Naive thymus-derived CD8-positive, alpha-beta T cell (primary cell): ENCODE data around the gene BCL2L1. TPM values are rescaled to one million over a fixed set of nuclear protein-coding genes. Genes with fewer than 3 reads are reported as not detected.

Source experiments
- ATAC-seq, 2 donors: fragments of 150-1000 bp; cut with Tn5 transposase in 1 of 2; sonication (Bioruptor Pico), chemical (Tn5 transposase) in 1 of 2; 1 replicate in 1 of 2; 2 replicates in 1 of 2; pipeline ENCODE4 v1.10.0; 2021; ENCODE audit warnings: mild to moderate bottlenecking in 2 of 2, moderate library complexity in 2 of 2
- POLR2A ChIA-PET: fragments of 350-600 bp; sonication (Branson Sonifier 250); formaldehyde crosslinking; loops from one replicate; lab custom pipeline; 2021; ENCODE audit warnings: antibody characterized with exemption; lab: Charles Lee
- DNase-seq, 10 donors: peaks; one replicate each; pipeline versions ENCODE4 v3.0.0 to v3.0.0-alpha.2; 2020 to 2022
- H3K27ac Mint-ChIP-seq, 10 donors: one replicate each; pipeline ENCODE4 v1.8.0; 2020 to 2022; ENCODE audit warnings: mild to moderate bottlenecking in 10 of 10, mixed read lengths in 10 of 10, moderate library complexity in 4 of 10, inconsistent platforms in 1 of 10
- H3K27me3 Mint-ChIP-seq, 5 donors: one replicate each; pipeline ENCODE4 v1.8.0; 2021 to 2022; ENCODE audit warnings: mixed read lengths in 5 of 5
- H3K36me3 Mint-ChIP-seq, 3 donors: one replicate each; pipeline ENCODE4 v1.8.0; 2020 to 2022; ENCODE audit warnings: mixed read lengths in 3 of 3, mild to moderate bottlenecking in 2 of 3, inconsistent platforms in 1 of 3
- H3K4me1 Mint-ChIP-seq, 4 donors: one replicate each; pipeline ENCODE4 v1.8.0; 2021 to 2022; ENCODE audit warnings: mixed read lengths in 4 of 4
- H3K4me3 Mint-ChIP-seq, 10 donors: one replicate each; pipeline ENCODE4 v1.8.0; 2020 to 2022; ENCODE audit warnings: mild to moderate bottlenecking in 10 of 10, mixed read lengths in 10 of 10, moderate library complexity in 6 of 10, inconsistent platforms in 1 of 10
- H3K9me3 Mint-ChIP-seq, 9 donors: one replicate each; pipeline ENCODE4 v1.8.0; 2020 to 2022; ENCODE audit warnings: mixed read lengths in 9 of 9, mild to moderate bottlenecking in 3 of 9, inconsistent platforms in 1 of 9, moderate library complexity in 1 of 9
- polyA plus RNA-seq, 3 donors: library from polyadenylated mRNA; unstranded; fragments of 300-500 nt; fragmentation: Illumina TruSeq; gene quantifications; one replicate each; pipeline ENCODE4 v1.2.3, GENCODE V29; 2021
- total RNA-seq, 8 experiments: library from RNA in 2 of 8; stranded (reverse) in 2 of 8; gene quantifications; one replicate each; pipeline ENCODE4 v1.2.3 and lab custom pipeline; 2021 to 2026

Gene BCL2L1
- total and polyA plus RNA-seq, 5 experiments from 2014 or later: 8.0 to 17.7 (median 14.8) TPM

DNA sequence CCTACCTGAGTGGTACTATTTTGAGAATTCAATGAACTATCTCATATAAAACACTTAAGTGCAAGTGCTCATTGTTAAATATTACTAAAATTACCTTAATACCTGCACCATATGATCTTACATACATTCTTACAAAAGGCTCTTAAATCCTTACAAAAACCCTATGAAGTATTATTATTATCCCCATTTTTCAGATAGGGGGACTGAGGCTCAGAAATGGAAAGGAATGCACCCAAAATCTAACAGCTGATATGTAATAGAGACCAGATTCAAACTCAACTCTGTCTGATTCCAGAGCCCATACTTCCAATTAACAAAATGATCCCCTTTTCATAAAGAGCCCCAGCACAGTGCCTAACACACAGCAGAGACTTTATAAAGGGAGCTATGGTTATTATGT, 17.5 kb downstream of the BCL2L1 start:
- H3K27ac Mint-ChIP-seq: peak overlapping the region in 4 of 10 donors; percentile 18 to 58 (median 29)
- H3K4me3 Mint-ChIP-seq: no peak overlapping the region
- POLR2A ChIA-PET: no interaction called here
- H3K36me3 Mint-ChIP-seq: peaks cover 4 to 51% (median 27%) of the 10 kb centered on the region in 3 donors
- peaks cover 20 to 60% (median 56%) of the 10 kb centered on the region in 4 donors for H3K4me1 Mint-ChIP-seq
- DNase-seq (no peak), ATAC-seq (no peak)
- no peaks in the 10 kb centered on the region for H3K9me3 Mint-ChIP-seq
- no peaks in the 10 kb centered on the region for H3K27me3 Mint-ChIP-seq

DNA sequence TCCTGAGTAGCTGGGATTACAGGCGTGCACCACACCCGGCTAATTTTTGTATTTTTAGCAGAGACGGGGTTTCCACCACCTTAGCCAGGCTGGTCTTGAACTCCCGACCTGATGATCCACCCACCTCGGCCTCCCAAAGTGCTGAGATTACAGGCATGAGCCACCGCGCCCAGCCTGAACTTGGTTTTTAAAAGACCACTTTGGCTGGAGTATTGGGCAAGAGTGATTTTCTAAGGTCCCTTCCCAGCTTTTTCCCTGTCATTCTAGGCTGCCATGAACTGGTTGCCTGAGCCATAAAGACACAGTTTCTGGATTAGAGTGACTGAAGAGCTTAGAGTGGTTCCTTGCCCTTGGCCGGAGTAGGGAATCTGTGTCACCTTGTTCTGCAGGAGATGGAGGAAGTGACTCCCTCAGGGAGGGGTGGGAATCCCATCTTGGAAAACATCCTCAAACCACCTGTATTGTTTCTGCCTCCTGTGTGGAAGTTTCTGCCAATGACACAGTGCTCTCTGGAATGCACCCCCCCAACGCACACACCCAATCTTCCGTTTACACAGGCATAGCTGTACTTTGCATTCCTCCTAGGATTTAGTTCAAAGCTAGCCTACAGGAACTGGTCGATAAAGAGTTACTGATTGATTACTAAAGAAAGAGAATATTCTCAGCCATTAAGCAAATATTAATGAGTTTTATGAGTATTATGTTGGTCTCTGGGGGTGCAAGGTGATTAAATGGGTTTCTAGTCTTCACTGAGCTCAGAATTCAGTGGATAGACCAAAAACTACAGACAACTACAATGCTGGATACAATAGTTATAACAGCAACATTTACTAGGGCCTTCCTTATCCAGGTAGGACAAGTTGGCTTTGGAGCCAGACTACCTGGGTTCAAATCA, 18.2 kb downstream of the BCL2L1 start:
- ATAC-seq (no peak), DNase-seq (no peak)
- H3K9me3 Mint-ChIP-seq: no peaks in the 10 kb centered on the region
- H3K36me3 Mint-ChIP-seq: peaks cover 4 to 50% (median 27%) of the 10 kb centered on the region in 3 donors
- peak overlapping the region in 3 of 10 donors; percentile 32 to 72 (median 40) for H3K27ac Mint-ChIP-seq
- H3K27me3 Mint-ChIP-seq: no peaks in the 10 kb centered on the region
- no peak overlapping the region for H3K4me3 Mint-ChIP-seq
- H3K4me1 Mint-ChIP-seq: peaks cover 20 to 64% (median 58%) of the 10 kb centered on the region in 4 donors
- POLR2A ChIA-PET: no interaction called here

DNA sequence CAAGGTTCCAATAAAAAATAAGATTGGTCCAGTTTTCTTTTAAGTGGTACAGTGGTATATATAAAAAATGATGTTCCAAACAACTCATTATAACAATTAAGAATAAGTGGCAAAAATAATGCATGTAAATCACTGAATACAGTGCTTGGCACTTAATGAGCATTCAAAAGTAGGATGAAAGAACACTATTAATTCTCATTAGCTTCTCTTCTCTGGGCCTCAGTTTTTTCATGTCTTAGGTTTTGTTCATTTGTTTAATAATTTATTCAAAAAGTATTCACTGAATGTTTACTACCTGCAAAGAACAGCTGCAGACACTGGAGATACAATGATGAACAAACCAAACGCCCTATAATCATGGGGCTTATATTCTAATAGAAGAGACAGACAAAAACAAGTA, 21.1 kb downstream of the BCL2L1 start:
- peaks cover 4 to 45% (median 21%) of the 10 kb centered on the region in 3 donors for H3K36me3 Mint-ChIP-seq
- peak overlapping the region in 7 of 10 donors; percentile 1 to 85 (median 68) for H3K27ac Mint-ChIP-seq
- no peaks in the 10 kb centered on the region for H3K27me3 Mint-ChIP-seq
- H3K9me3 Mint-ChIP-seq: no peaks in the 10 kb centered on the region
- H3K4me1 Mint-ChIP-seq: peaks cover 18 to 63% (median 57%) of the 10 kb centered on the region in 4 donors
- DNase-seq (no peak), ATAC-seq (no peak)
- no peak overlapping the region for H3K4me3 Mint-ChIP-seq
- POLR2A ChIA-PET: no interaction called here

DNA sequence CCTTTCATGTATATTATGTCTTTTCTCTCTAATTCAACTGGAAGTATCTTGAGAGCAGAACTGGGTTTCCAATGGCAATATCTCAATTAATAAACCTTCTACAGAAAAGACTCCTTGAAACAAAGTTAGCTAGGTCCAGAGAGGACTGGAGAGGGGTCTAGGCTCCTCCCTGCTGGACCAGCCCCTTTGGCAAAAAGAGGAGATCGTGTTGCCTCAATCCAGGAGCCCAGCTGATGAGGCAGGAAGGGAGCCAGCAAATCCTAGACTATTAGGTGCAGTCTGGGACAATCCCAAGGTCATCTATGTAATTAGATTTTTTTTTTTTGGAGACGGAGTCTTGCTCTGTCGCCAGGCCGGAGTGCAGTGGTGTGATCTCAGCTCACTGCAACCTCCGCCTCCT, 21.9 kb downstream of the BCL2L1 start:
- DNase-seq (no peak), ATAC-seq (no peak)
- Mint-ChIP-seq H3K36me3 (peaks cover 4 to 48% (median 24%) of the 10 kb centered on the region in 3 donors), H3K27me3 (no peaks in the 10 kb centered on the region), H3K9me3 (no peaks in the 10 kb centered on the region), H3K27ac (peak overlapping the region in 4 of 10 donors; percentile 23 to 63 (median 48)), H3K4me1 (peaks cover 17 to 61% (median 51%) of the 10 kb centered on the region in 4 donors), H3K4me3 (peak overlapping the region in 1 of 10 donors; percentile 48)
- POLR2A ChIA-PET: interaction anchor here (0.8 kb wide), 1 partner anchor 20 kb away, joined by 3 read pairs; no protein-coding TSS in a partner anchor

- peak overlapping the region in 9 of 10 donors; percentile 19 to 83 (median 42) for H3K27ac Mint-ChIP-seq
- ATAC-seq: no peak
- DNase-seq: no peak
- H3K4me3 Mint-ChIP-seq: peak overlapping the region in 1 of 10 donors; percentile 48
- POLR2A ChIA-PET: interaction anchor here (0.8 to 1.0 kb wide), 2 partner anchors 20 to 22 kb away, joined by 3 read pairs; no protein-coding TSS in a partner anchor
- peaks cover 21 to 62% (median 52%) of the 10 kb centered on the region in 4 donors for H3K4me1 Mint-ChIP-seq
- peaks cover 4 to 47% (median 24%) of the 10 kb centered on the region in 3 donors for H3K36me3 Mint-ChIP-seq
- no peaks in the 10 kb centered on the region for H3K9me3 Mint-ChIP-seq
- no peaks in the 10 kb centered on the region for H3K27me3 Mint-ChIP-seq
Measured at GRCh38 chr20:31699801-31700728, 22.6 kb downstream of the BCL2L1 start.

- H3K4me3 Mint-ChIP-seq: no peak overlapping the region
- no peak for ATAC-seq
- peak overlapping the region in 9 of 10 donors; percentile 42 to 83 (median 71) for H3K27ac Mint-ChIP-seq
- POLR2A ChIA-PET: interaction anchor here (1.0 kb wide), 1 partner anchor 21 kb away, joined by 3 read pairs; no protein-coding TSS in a partner anchor
- H3K36me3 Mint-ChIP-seq: peaks cover 4 to 42% (median 21%) of the 10 kb centered on the region in 3 donors
- peaks cover 30 to 64% (median 55%) of the 10 kb centered on the region in 4 donors for H3K4me1 Mint-ChIP-seq
- H3K9me3 Mint-ChIP-seq: no peaks in the 10 kb centered on the region
- no peaks in the 10 kb centered on the region for H3K27me3 Mint-ChIP-seq
- no peak for DNase-seq
Measured at GRCh38 chr20:31698803-31699718, 23.6 kb downstream of the BCL2L1 start.

DNA sequence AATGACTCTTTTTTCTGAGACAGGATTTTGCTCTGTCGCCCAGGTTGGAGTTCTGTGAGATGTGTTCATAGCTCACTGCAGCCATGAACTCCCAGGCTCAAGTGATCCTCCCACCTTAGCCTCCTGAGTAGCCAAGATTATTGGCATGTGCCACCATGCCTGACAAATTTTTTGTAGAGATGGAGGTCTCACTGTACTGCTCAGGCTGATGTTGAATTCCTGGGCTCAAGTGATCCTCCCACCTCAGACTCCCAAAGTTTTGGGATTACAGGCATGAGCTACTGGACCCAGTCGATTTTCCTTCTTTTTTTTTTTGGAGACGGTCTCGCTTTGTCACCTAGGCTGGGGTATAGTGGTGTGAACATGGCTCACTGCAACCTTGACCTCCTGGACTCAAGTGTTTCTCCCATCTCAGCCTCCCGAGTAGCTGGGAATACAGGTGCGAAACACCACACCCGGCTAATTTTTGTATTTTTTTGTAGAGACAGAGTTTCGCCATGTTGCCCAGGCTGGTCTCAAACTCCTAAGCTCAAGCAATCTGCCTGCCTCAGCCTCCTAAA, 24.3 kb downstream of the BCL2L1 start:
- ATAC-seq: no peak
- Mint-ChIP-seq H3K27ac (peak overlapping the region in 4 of 10 donors; percentile 43 to 67 (median 56)), H3K36me3 (peaks cover 4 to 44% (median 21%) of the 10 kb centered on the region in 3 donors), H3K4me3 (no peak overlapping the region), H3K27me3 (no peaks in the 10 kb centered on the region), H3K9me3 (no peaks in the 10 kb centered on the region), H3K4me1 (peaks cover 33 to 71% (median 60%) of the 10 kb centered on the region in 4 donors)
- POLR2A ChIA-PET: interaction anchor here (1.2 kb wide), 1 partner anchor 25 kb away, joined by 3 read pairs; no protein-coding TSS in a partner anchor
- no peak for DNase-seq

DNA sequence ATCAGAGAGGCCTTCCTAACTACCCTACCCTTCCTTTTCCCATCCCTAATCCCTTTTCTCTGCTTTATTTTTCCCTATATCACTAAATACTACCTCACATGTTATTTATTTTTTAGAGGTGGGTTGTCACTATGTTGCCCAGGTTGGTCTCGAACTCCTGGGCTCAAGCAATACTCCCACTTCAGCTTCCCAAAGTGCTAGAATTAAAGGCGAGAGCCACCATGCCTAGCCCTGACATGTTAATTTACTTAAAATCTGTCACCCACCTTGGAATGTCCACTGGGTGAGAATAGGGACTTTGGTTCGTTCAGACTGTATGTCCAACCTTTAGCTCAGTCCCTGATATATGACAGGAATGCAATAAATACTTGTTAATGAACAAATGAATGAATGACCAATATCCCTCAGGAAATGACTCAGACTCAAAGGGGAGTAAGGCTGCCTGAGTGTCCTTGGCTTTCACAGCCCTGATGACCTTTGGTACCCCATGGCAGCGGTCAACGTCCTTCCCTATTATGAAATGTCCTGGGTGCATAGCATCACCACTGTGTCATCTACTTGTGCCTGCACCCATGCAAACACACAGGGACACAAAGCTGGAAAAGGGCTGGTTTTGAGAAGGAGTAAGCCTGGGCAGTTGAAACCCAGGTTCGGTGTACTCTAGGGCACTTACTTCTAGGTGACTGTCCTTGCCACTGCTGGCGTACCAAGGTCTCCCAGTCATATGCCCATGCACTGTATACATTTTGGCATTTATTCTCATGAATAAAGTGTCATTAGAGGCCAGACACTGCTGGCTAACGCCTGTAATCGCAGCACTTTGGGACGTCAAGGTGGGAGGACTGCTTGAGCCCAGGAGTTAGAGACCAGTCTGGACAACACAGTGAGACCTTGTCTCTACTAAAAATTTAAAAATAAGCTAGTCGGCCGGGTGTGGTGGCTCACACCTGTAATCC, 26.5 kb downstream of the BCL2L1 start:
- DNase-seq (no peak), ATAC-seq (no peak)
- Mint-ChIP-seq H3K27me3 (no peaks in the 10 kb centered on the region), H3K4me3 (no peak overlapping the region), H3K9me3 (no peaks in the 10 kb centered on the region), H3K36me3 (peaks cover 0 to 48% (median 15%) of the 10 kb centered on the region in 3 donors), H3K27ac (peak overlapping the region in 7 of 10 donors; percentile 48 to 83 (median 69)), H3K4me1 (peaks cover 37 to 78% (median 61%) of the 10 kb centered on the region in 4 donors)
- POLR2A ChIA-PET: interaction anchor here (0.8 kb wide), 1 partner anchor 26 kb away, joined by 6 read pairs; no protein-coding TSS in a partner anchor

GRCh38 chr20:31694842-31695593, 27.6 kb downstream of the BCL2L1 start:
- Mint-ChIP-seq H3K4me1 (peaks cover 32 to 75% (median 54%) of the 10 kb centered on the region in 4 donors), H3K4me3 (no peak overlapping the region), H3K27me3 (no peaks in the 10 kb centered on the region), H3K36me3 (peaks cover 0 to 53% (median 13%) of the 10 kb centered on the region in 3 donors), H3K27ac (peak overlapping the region; percentile 55 to 88 (median 74)), H3K9me3 (no peaks in the 10 kb centered on the region)
- POLR2A ChIA-PET: no interaction called here
- ATAC-seq (no peak), DNase-seq (no peak)
